SW 1271 (cell line): ENCODE results near the gene AGAP9.
"Not testable (repeated sequence)": the region's sequence is repeated elsewhere in the genome, so short reads cannot be mapped to it uniquely, and the experiment has no call there.

ENCODE experiments used
- DNase-seq, 2 experiments: peaks; one replicate each; lab custom pipeline; 2025; lab: John Stamatoyannopoulos, UW

The AGAP9 gene

GRCh38 chr10:47485943-47486342 lies 37.5 kb downstream of the AGAP9 start:
- peak in 1 of 2 experiments; percentile 34 for DNase-seq

GRCh38 chr10:47484786-47485185 lies 38.7 kb downstream of the AGAP9 start:
- DNase-seq: not testable (repeated sequence)

DNA sequence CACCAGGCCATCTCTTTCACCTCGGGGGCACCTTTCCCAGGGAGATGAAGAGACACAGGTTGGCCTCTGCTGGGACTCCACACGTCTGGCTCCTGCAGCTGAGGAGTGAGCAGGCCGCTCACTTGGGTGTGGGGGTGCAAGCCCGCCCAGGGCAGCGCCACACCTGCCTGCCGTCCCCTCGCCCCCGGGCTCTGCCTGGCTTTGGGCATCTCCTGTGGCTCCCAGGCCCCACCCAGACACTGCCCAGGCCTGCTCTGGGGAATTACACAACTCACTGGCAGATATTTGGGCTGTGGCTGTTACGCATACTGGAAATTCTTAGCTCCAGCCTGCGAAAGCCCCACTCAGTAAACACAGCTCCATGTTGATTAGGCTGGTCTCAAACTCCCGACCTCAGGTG lies 39.5 kb downstream of the AGAP9 start, which contains the start of gene ANXA8:
Gene ANXA8, minus strand, starts transcription at position 193 of the 400 bp plus-strand sequence. Its CDS starts 182 bp downstream, at position 11.
- DNase-seq: not testable (repeated sequence)

DNA sequence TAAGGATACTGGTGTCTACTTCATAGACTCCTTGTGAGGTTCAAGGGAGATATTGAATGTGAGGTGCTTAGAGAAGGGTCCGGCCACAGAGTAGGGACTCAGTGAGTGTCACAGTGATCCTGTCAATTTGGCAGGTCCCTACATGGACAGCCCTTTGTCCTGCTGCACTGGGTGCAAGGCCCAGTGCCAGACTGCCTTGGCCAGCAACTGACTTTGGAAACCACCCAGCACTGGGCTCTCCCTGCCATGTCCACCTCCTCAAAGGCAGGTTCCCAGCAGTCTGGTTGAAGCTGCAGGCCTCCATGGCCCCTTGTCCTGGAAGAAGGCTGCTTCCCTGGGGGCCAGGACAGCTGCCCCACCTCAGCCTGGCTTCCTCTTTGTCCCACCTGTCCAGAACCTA lies 41.1 kb downstream of the AGAP9 start:
- DNase-seq: not testable (repeated sequence)

DNA sequence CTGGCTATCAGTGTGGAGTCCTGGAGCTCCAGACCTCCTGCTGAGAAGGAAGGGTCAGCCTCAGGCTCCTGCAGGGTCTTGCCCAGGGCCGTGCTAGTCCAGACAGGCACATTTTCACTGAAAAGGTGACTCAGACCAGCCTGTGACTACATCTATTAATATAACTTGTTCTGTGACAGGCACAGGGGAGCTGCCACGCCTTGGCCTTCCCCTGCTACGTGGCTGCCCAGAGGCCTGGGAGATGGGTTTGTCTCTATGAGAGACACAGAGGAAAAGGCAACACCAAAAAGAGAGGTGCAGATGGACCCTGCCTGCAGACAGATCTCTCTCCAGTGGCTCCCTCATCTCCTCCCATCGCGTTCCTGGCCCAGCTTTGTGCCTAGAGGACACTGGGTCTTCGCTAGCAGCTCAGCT lies 41.7 kb downstream of the AGAP9 start:
- not testable (repeated sequence) for DNase-seq

- not testable (repeated sequence) for DNase-seq
These were observed 42.2 kb downstream of the AGAP9 start for GRCh38 chr10:47481182-47481766.

GRCh38 chr10:47480133-47480532 lies 43.3 kb downstream of the AGAP9 start:
- not testable (repeated sequence) for DNase-seq

DNA sequence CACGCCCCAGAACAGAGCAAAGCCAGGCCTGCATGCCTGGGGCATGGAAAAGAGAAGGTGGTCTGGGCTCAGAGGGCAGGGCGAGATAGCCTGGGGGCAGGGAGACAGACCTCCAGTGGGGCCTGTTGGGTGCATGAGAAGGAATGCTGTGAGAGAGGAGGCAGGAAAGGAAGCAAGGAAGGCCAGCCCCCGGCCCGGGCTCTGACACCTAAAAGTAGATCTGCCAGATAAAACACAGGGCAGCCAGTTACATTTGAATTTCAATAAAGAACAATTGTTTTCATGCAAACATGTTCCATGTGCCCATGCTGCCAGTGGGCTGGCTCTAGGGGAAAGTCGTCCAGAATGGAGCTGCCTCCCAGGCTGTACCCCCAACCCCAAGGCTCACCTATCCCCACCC lies 45.3 kb downstream of the AGAP9 start:
- DNase-seq: not testable (repeated sequence)

- DNase-seq: not testable (repeated sequence)
These were observed 46.4 kb downstream of the AGAP9 start for GRCh38 chr10:47477078-47477477.

DNA sequence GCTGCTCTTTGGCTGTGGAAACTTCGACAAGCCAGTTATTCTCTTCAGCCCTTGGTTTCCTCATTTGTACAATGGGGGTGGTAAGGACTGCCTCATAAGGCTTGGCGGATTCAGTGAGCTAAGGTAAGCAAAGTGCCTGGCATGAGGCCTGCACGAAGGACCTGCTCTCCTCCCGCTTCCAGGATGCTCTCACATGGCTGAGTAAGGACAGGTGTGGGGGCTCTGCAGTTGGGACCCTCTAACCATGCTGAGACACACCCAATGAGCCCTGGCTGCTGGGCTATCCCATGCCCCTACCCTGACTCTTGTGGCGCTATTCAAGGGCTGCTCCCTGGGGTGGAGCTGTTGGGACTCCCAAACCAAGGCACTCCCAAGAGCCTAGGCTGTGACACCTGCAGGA lies 48.3 kb downstream of the AGAP9 start:
- DNase-seq: not testable (repeated sequence)

GRCh38 chr10:47473516-47473915 lies 49.9 kb downstream of the AGAP9 start:
- not testable (repeated sequence) for DNase-seq

- DNase-seq: not testable (repeated sequence)
These were observed 50.8 kb downstream of the AGAP9 start for GRCh38 chr10:47472647-47473046.

- DNase-seq: not testable (repeated sequence)
These were observed 51.4 kb downstream of the AGAP9 start for GRCh38 chr10:47472072-47472471.

GRCh38 chr10:47468731-47469528 lies 54.5 kb downstream of the AGAP9 start:
- not testable (repeated sequence) for DNase-seq

DNA sequence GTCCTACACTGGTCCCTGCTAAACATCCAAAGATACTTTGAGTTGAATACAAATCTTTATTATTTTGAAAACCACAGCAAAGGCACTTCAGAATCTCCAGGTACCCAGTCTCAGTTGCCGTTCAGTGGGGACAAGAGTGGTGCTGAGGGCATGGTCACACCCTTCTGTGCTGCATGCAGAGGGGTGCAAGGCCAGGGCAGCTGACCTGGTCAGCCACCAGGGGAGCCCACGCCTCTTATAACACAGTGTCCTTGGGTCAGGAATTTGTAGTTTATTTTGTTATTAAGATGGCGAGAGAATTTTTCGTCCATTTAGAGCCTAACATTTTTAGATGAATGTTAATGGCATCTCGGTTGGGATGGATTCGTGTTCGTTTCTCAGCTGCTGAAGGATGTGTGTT lies 55.5 kb downstream of the AGAP9 start:
- not testable (repeated sequence) for DNase-seq

GRCh38 chr10:47467458-47467857 lies 56.0 kb downstream of the AGAP9 start:
- not testable (repeated sequence) for DNase-seq

DNA sequence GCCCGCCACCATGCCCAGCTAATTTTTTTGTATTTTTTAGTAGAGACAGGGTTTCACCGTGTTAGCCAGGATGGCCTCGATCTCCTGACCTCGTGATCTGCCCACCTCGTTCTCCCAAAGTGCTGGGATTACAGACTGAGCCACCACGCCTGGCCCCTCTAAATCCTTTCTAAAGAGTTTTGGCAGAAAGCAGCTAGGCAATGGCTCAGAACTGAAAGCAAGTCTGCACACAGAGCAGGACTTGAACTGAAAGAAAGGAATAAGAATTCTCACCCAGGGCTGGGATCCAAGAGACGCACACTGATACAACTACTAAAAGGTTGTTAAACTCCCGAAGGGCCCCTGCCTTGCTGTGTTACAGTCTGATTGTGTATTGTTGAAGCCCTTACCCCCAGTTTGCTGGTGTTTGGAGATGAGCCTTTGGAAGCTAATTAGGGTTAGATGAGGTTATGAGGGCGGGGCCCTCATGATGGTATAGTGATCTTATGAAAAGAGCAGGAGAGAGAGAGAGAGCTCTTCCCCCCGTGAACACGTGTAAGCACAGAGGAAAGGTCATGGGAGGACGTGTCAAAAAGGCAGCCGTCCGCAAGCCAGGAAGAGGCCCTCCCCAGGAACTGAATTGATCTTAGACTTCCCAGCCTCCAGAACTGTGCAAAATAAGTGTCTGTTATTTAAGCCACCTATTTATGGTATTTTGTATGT lies 58.1 kb downstream of the AGAP9 start:
- not testable (repeated sequence) for DNase-seq

- DNase-seq: not testable (repeated sequence)
These were observed 60.7 kb downstream of the AGAP9 start for GRCh38 chr10:47462577-47463358.

GRCh38 chr10:47461261-47461687 lies 62.2 kb downstream of the AGAP9 start:
- DNase-seq: peak in 1 of 2 experiments; percentile 14

- DNase-seq: no peak
These were observed 64.8 kb downstream of the AGAP9 start for GRCh38 chr10:47458466-47459154.

- no peak for DNase-seq
These were observed 65.6 kb downstream of the AGAP9 start for GRCh38 chr10:47457826-47458225.
